GM10266 (cell line): ENCODE results near the gene HAPSTR1.

Experiments
- DNase-seq: peaks from one replicate; pipeline ENCODE4 v3.0.0; 2012; ENCODE audit errors: extremely low spot score
- TF ChIP-seq, protein P1 (sequence below): IDR thresholded peaks from 2 replicates; pipeline ENCODE4 v1.5.1; 2012; ENCODE audit warnings: mild to moderate bottlenecking, low read depth; ENCODE audit not compliant: control insufficient read depth, insufficient read depth; ENCODE audit errors: missing control alignments

HAPSTR1 gene

DNA sequence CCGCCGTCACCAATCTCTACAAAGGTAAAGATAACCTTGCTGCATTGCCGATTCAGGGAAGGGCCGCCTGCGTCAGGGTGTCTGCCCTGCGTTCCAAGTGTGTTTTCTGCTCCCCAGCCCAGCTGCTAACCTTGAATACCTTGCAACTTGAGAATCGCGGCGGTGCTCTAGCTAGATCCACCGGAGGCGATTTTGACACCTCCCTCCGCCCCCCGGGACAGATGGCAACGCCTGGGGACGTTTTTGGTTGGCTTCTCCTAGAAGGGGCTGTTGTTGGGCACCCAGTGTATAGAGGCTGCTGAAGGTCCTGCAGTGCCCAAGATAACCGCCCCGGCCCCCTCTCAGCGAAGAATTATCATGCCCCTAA lies 1.5 kb downstream of the HAPSTR1 start:
- DNase-seq, result no peak
- TF ChIP-seq, protein P1, sequence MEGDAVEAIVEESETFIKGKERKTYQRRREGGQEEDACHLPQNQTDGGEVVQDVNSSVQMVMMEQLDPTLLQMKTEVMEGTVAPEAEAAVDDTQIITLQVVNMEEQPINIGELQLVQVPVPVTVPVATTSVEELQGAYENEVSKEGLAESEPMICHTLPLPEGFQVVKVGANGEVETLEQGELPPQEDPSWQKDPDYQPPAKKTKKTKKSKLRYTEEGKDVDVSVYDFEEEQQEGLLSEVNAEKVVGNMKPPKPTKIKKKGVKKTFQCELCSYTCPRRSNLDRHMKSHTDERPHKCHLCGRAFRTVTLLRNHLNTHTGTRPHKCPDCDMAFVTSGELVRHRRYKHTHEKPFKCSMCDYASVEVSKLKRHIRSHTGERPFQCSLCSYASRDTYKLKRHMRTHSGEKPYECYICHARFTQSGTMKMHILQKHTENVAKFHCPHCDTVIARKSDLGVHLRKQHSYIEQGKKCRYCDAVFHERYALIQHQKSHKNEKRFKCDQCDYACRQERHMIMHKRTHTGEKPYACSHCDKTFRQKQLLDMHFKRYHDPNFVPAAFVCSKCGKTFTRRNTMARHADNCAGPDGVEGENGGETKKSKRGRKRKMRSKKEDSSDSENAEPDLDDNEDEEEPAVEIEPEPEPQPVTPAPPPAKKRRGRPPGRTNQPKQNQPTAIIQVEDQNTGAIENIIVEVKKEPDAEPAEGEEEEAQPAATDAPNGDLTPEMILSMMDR, result no peak

DNA sequence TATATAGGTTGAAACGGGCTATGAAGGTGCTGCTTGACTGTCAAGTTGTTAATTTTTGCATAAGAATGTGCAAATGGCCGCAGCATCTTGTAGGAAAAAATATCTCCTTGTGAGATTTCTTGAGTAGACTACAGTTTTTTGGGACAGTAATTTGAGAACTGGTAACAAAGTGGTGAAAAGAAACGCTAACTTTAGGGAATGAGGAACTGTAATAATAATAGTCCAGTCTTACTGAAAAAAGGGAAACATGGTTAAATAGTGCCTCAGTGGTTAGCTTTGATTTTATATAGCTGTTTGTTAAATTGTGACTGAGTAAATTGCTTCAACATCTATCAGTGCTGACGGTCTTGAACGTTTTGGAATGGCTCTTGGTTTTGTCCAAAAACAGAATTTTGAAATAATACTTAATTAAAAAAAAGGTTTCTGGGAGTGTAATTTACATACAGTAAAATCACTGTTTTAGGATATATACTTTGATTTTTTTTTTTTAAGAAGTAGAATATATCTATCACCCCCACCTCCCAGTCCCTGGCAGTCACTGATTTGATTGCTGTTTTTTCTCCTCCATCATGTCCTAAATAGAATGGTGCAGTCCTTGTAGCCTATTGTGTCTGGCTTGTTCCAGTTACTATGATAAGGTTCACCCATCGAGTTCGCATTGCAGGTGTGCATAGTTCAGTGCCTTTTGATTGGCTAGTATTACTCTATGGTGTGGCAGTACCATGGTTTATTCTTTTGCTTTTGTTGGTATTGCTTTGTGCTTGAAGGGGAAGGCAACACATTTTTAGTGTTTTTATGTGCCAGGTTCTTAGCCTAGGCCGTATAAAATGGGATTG lies 2.8 kb downstream of the HAPSTR1 start:
- TF ChIP-seq, protein P1, result no peak
- DNase-seq, result no peak

DNA sequence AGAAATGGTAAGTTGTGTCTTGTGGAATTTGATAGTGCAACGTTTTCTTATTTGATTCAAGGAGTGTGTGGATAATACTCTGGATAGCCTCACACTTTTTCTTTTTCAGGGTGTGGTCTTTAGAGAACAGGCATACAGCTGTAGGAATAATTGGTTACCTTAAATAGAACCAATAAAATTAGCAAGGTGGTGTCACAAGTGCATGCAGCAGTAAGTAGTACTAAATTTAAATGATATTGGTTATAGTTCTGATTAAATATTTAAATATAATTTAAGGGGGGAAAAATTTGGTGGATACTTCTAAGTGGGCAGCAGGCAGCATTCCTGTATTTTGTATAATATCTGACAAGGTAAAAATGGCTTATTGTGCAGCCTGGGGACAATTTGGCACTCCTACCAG lies 3.7 kb downstream of the HAPSTR1 start:
- no peak for DNase-seq
- TF ChIP-seq, protein P1, result no peak

DNA sequence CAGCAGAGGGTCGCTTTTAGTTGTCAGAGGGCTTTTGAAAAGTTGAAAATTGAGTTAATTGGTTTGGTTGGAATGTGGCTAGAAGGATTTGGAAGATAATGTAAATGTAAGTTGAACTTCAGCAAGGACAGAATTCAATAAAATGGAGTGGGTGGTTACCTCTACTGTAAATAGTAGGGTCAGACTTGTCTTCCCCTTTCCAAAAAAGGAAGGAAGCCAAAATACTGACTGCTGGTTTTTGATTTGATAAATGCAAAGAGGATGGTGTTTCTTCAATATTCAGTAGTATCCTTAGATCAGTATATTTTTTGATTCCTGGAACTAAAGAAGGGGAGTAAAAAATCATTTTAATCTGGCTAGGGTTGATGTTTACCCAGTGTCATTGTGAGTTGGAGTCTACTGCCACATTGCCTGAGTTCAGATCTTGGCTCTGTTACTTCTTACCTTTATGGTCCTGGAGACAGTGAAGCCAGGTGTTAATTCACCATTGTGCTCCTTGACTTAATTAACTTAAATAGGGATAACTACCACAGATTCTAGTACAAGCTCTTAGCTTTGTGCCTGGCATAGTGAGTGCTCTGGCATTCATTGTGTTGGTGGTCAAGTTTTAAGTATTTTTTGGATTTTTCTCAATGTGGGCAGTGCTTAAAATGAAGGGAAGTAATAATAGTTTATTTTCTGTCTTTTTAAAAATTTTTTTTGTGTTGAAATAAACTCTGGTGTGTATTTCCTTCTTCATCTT lies 4.4 kb downstream of the HAPSTR1 start:
- no peak for DNase-seq
- TF ChIP-seq, protein P1, result no peak

DNA sequence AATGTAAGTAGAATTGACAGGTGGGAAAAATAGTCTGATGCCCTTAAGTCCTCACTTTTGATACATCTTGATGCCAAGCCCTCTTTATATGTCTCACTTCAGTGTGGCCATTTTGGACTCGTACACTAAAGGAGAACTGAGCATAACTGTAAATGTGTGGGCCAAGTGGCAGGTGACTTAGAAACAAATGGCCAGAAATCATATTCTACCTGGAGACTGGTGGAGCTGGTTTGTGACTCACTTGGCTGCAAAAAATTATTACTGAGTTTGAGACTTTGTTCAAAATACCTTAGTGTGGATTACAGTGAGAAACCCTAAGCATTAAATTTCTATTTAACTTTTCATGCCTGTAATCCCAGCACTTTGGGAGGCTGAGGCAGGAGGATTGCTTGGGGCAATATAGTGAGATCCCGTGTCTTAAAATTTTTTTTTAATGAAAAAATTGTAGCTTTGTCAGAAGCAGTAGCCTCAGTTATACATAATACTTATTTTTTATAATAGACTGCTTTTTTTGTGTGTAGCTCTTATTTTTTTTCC lies 5.0 kb downstream of the HAPSTR1 start:
- TF ChIP-seq, protein P1, result no peak

DNA sequence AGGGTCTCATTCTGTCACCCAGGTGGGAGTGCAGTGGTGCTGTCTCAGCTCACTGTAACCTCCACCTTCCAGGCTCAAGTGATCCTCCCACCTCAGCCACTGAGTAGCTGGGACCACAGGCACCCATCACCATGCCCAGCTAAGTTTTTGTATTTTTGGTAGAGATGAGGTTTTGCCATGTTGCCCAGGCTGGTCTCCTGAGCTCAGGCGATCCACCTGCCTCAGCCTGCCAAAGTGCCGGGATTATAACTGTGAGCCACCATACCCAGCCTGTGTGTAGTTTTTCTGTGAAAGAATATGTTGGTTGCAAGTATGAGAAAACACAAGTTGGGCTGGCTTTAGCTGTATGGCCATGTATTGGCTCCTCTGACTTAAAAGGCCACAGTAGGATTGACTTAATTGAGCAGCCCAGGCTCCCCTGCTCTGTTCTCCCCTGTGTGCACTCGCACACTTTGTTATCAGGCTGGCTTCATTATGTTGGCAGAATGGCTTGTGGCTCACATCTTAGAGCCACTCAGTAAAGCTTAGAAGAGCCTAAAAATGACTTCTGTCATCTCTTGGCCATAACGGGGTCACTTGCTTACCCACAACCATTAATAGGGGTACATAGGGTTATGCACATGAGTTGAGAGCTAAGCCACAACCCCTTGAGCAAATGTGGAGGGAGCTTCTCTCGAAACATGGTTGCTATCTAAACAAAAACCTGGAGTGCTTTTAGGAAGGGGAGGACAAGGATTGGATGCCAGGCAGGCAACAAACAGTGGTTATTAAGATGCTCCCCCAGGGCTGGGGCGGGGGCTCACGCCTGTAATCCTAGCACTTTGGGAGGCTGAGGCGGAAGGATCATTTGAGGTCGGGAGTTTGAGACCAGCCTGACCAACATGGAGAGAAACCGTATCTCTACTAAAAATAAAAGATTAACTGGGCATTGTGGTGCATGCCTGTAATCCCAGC lies 6.1 kb downstream of the HAPSTR1 start:
- TF ChIP-seq, protein P1, result no peak
- DNase-seq, result no peak

More for the DNA sequence above, 5.0 kb downstream of the HAPSTR1 start:
- DNase-seq, result no peak
